ENCODE data around the gene KATNAL1.

- TF ChIP-seq EZH2 (IDR thresholded peaks at IDR 0.05; ENCODE audit: low read length) (no peak), CTCF (optimal IDR thresholded peaks at IDR 0.05 in 1 of 3, IDR thresholded peaks at IDR 0.05 in 1 of 3, conservative IDR thresholded peaks at IDR 0.05 in 1 of 3; ENCODE audit: extremely low read depth in 1 of 3, insufficient read depth in 2 of 3, low read length in 3 of 3) (no peak)
Measured at GRCh38 chr13:30299786-30300185, 7.6 kb downstream of the KATNAL1 start.
